Epidermal melanocyte (primary cell): Measurements from ENCODE around the gene MCC.

Experiments
- DNase-seq: peaks from one replicate; pipeline ENCODE4 v3.0.0; 2011; ENCODE audit warnings: low spot score; ENCODE audit not compliant: insufficient read length

Gene MCC

DNA sequence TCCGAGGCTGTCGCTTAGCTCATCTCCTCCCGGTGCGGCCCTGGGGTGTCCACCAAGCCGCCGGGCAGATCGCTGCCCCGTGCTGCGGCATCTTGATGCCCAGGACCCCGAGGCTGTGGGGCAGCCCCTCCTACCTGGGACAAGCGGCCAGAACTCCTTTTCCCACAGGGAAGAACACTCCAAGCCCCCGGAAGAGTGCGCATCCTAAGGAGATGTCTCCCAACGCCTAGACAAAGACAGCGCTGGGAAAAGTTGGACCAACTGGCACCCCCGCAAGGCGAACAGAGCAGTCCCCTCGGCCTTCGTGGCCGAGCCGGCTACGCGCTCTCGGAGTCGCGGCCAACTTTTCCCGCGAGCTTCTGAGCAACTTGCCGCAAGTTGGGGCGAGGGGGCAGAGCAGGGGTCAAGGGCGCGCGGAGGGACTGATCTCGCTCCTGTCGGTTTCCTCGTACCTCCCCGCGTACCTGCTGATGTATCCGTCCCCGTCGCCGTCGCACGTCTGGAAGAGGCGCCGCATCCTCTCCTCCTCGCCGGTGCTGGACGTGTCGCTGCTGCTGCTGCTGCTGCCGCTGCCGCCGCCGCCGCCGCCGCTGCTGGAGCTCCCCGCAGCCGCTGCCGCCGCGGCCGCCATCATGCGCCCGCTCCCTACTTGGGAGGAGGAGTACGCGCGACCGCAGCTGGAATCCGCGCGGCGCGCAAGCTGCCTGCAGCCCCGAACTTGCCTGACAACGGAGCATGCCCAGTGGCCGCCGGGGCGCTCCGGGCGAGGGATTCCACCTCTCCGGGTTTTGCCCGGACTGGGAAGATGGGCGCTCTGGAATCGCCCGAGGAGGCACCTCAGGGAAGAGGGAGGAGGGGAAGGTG is at the start of gene MCC:
Gene MCC (minus strand): TSS at position 673 of the 864 bp plus-strand sequence.
- peak; percentile 74 for DNase-seq

- DNase-seq, result no peak
Observed at GRCh38 chr5:113531481-113532159, 43.4 kb upstream of the MCC start.

DNA sequence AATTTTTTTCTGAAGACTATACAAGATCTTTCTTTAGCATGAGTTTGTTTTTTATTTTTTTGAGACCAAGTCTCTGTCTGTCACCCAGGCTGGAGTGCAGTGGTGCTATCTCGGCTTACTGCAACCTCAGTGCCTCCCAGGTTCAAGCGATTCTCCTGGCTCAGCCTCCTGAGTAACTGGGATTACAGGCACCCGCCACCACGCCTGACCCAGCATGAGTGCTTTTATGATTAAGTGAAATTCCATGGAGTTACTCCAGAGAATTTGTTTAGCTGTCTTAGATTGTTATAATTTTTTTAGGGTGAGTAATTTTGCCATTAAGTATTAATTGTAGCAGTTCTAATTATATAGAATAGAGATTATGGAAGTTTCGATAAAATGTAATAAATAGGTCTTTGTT is 39.5 kb upstream of the MCC start:
- no peak for DNase-seq

DNA sequence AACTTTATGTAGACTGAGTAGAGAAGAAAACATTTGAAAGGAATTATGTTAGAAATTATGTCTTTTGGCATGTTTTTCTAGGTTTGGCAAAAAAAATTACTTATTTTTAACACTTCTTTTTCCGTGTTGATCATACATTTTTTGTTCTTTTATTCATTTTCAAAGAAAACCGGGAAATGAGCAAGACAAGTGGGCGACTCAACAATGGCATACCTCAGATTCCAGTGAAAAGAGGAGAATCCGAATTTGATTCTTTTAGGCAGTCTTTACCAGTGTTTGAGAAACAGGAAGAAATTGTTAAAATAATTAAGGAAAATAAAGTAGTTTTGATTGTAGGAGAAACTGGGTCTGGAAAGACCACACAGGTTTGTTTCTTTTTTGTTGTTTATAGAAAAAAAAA is 38.2 kb upstream of the MCC start:
- no peak for DNase-seq

GRCh38 chr5:113524927-113525326 is 36.7 kb upstream of the MCC start:
- DNase-seq, result no peak

GRCh38 chr5:113523168-113523567 is 34.9 kb upstream of the MCC start:
- DNase-seq, result no peak

DNA sequence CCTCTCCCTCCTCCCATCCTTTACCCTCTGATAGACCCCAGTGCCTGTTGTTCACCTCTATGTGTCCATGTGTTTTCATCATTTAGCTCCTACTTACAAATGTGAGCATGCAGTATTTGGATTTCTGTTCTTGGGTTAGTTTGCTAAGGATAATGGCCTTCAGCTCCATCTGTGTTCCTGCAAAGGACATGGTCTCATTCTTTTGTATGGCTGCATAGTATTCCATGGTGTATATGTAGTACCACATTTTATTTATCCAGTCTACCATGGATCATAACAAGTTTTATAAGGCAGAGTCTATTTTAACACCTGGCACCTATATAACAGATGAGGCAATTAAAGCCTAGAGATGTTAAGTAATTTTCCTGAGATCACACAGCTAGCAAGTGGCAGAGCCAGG is 32.6 kb upstream of the MCC start:
- no peak for DNase-seq

- no peak for DNase-seq
Observed at GRCh38 chr5:113520429-113520828, 32.2 kb upstream of the MCC start.

GRCh38 chr5:113519412-113519811 is 31.2 kb upstream of the MCC start:
- DNase-seq, result no peak

DNA sequence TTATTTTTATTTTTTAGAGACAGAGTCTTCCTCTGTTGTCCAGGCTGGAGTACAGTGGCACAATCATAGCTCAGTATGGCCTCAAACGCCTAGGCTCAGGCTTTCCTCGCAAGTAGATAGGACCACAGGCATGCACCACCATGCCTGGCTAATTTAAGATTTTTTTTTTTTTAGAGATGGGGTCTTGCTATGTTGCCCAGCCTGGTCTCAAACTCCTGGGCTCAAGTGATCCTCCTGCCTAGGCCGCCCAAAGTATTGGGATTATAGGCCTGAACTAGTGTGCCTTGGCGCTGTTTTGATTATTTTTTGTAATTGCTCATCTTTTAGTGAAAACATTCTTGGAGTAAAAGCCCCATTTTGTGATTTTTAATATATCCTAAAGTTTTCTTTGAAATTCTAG is 30.6 kb upstream of the MCC start:
- no peak for DNase-seq

GRCh38 chr5:113514289-113514635 is 26.0 kb upstream of the MCC start:
- DNase-seq, result no peak

GRCh38 chr5:113513384-113514288 is 25.4 kb upstream of the MCC start, which contains the start of gene YTHDC2:
YTHDC2 (plus strand) TSS chr5:113513694; CDS start chr5:113513896, 202 bp downstream.
- DNase-seq, result peak; percentile 29

DNA sequence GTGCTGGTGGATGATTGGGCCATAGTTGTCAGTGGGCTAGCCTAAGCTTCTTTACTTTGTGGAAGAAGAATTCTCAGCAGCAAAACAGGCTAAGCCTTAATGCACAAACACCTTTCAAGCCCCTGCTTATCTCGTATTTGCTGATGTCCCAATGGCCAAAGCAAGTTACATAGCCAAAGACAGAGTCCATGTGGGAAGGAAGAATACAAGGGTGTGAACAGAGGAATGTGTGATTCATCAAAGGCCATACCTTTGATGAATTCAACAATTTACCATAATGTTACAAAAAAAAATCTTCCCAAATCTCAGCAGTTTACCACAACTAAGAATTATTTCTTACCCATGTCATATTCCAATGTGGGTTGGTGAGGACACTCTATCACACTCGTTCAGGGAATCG is 24.1 kb upstream of the MCC start:
- DNase-seq, result no peak

- no peak for DNase-seq
Observed at GRCh38 chr5:113510836-113511451, 22.7 kb upstream of the MCC start.

DNA sequence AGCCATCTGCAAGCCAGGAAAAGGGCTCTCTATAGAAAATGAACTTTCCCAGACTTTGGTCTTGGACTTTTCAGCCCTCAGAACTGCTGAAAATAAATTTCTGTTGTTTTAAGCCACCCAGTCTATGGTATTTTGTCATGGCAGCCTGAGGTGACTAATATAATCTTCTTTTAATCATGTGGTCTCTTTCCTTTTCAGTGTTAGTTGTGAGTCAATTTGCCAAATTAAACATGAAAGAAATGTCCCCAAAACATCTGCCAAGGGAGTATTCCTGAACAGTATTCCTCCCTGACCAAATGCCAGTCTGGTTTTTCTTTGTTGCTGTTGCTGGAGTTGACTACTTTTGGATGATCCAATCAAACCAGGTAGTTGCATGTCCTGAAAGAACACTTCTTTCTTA is 20.5 kb upstream of the MCC start:
- DNase-seq, result no peak

GRCh38 chr5:113507601-113508000 is 19.3 kb upstream of the MCC start:
- DNase-seq, result no peak

DNA sequence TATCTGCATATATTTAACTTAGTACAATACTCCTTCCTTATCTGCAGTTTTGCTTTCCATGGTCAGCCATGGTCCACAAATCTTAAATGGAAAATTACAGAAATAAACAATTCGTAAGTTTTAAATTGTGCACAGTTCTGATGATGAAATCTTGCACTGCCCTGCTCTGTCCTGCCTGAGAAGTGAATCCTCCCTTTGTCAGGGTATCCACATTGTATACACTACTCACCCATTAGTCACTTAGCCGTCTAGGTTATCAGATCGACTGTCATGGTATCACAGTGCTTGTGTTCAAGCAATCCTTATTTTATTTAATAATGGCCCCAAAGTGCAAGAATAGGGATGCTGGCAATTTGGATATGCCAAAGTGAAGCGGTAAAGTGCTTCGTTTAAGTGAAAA is 16.9 kb upstream of the MCC start:
- no peak for DNase-seq

- no peak for DNase-seq
Observed at GRCh38 chr5:113503146-113503545, 14.9 kb upstream of the MCC start.

DNA sequence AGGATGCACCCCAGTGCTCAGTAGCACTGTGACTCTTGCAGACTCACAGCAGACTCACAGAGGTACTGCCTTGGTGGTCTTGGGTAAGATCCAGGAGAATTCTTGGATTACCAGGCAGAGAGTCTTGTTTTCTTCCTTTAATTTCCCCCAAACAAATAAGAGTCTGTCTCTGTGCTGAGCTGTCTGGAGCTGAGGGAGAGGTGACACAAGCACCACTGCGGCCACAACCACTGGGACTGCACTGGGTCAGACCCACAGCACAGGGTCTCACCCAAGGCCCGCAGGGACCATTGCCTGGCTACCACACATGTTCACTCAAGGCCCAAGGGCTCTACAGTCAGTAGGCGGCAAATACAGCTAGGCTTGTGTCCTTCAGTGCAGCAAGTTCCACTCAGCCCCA is 13.8 kb upstream of the MCC start:
- no peak for DNase-seq

- no peak for DNase-seq
Observed at GRCh38 chr5:113495422-113495841, 7.2 kb upstream of the MCC start.

GRCh38 chr5:113493446-113493845 is 5.2 kb upstream of the MCC start:
- DNase-seq, result no peak
